GM18505 (cell line): ENCODE results near the gene TSPAN9.
"Not testable (repeated sequence)": the region's sequence is repeated elsewhere in the genome, so short reads cannot be mapped to it uniquely, and the experiment has no call there.

Experiments
- ATAC-seq: cut with Tn5 transposase; IDR thresholded peaks from one replicate; pipeline ENCODE4 v1.9.1; 2021; ENCODE audit not compliant: unreplicated experiment
- POLR2A ChIP-seq: IDR thresholded peaks from 4 replicates; pipeline ENCODE4 v1.6.1; 2011; ENCODE audit warnings: borderline replicate concordance; ENCODE audit not compliant: insufficient read depth, insufficient read length; ENCODE audit errors: extremely low read depth

The TSPAN9 gene

DNA sequence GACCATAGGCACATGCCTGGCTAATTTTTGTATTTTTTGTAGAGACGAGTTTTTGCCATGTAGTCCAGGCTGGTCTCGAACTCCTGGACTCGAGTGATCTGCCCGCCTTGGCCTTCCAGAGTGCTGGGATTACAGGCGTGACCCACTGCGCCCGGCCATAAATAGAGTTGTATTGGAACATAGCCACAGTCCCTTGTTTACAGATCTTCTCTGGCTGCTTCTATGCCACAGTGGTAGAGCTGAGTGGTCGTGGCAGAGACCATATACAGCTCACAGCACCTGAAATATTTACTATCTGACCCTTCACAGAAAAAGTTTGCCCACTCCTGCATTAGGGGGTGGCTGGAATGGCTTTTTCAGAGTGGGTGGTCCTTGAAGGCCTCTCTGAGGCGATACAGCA lies 28.0 kb upstream of the TSPAN9 start:
- ATAC-seq = no peak
- no peak for TF ChIP-seq POLR2A

GRCh38 chr12:3049611-3050249 lies 27.4 kb upstream of the TSPAN9 start:
- ATAC-seq = no peak

GRCh38 chr12:3054374-3054773 lies 22.8 kb upstream of the TSPAN9 start:
- ATAC-seq = no peak
- no peak for TF ChIP-seq POLR2A

More at GRCh38 chr12:3049611-3050249, 27.4 kb upstream of the TSPAN9 start:
- no peak for TF ChIP-seq POLR2A

DNA sequence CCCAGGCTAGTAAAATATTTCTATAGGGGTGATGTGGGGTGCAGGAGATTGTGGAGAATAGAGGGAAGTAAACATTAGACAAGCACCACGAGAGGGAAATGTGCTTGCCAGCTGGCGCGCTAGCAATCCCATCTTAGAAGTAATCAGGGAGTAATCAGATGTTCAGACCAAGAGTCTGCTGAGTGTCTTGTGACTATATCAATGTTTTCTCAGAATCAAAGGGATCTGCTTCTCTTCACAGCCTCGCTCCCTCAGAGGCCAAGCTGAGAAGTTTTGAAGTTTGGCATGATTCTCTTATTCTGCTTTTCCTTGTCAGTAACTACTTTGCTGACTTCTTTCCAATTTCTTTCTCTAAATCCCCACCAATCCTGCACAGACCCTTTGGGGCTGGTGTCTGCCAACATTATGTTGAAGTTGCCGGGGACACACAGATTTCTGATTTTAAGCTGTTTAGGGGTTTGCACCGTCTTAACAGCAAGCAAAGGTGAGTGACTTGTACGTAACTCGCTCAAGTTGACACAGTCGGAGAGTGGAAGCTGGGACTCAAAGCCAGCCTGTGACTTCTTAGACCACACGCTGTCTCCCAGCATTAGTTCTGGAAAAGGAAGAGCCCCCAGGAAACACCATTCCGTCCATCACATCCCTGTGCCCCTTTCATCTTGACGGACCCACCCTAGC lies 22.0 kb upstream of the TSPAN9 start:
- no peak for ATAC-seq
- TF ChIP-seq POLR2A = no peak

DNA sequence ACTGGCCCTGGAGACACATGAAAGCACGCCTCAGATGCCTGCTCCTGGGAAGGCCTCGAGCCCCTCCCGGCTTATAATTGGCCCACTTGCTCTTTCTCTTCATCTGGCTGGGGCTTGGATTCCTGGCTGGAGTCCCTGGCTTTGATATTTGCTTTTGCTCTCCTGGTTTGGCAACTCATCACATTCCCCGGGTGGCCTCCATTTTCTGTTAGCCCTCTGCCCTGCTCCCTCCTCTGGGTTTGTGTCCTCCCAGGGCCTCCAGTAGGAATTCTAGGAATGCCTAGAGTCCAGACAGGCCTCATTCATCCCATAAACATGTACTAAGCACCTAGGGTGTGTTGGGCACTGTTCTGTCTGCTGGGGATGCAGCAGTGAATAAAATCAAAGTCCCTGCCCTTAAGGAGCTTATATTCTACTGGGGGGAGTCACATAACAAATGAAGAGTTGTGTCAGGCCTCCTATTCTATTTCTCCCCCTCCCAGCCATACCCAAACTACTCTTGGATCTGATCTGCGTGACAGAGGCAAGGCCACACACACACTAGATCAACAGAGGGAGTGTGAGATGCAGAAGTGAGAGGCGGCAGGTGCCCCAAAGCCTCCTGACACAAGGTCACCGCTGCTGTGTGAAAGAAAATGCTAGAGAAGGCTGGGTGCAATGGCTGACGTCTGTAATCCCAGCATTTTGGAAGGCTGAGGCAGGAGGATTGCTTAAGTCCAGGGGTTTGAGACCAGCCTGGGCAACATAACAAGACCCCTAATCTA lies 21.3 kb upstream of the TSPAN9 start:
- no peak for ATAC-seq
- TF ChIP-seq POLR2A = no peak

- no peak for TF ChIP-seq POLR2A
- no peak for ATAC-seq
Measured at GRCh38 chr12:3061059-3061458, 16.1 kb upstream of the TSPAN9 start.

- no peak for ATAC-seq
- TF ChIP-seq POLR2A = no peak
Measured at GRCh38 chr12:3061501-3062215, 15.5 kb upstream of the TSPAN9 start.

DNA sequence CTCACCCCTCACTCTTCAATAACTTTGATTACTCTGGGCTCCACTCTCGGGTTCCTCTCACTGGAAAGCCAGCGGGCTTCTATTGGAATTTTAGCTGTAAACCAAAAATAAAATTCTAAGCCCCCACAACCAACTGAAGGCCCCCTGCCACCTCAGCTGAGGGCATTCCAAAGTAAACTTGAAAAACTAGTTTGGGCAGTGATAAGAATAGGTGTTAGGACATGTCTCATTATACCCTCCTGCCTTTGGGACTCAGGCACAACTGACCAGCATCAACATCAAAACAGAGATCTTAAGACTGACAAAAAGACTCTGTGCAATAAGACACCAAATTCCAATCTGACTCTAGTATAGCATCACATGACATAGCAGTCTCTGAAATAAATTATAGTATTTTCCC lies 11.9 kb upstream of the TSPAN9 start:
- no peak for TF ChIP-seq POLR2A
- ATAC-seq = no peak

DNA sequence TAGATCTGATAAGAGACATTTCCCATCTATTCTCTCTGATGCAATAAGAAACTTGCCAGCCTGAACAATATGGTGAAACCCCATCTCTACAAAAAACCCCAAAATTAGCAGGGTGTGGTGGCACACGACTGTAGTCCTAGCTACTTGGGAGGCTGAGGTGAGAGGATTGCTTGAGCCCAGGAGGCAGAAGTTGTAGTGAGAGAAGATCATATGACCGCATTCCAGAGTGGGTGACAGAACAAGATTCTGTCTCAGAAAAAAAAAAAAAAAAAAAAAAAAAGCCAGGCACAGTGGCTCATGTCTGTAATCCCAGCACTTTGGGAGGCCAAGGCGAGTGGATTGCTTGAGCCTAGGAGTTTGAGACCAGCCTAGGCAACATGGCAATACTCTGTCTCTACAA lies 11.3 kb upstream of the TSPAN9 start:
- ATAC-seq = not testable (repeated sequence)

DNA sequence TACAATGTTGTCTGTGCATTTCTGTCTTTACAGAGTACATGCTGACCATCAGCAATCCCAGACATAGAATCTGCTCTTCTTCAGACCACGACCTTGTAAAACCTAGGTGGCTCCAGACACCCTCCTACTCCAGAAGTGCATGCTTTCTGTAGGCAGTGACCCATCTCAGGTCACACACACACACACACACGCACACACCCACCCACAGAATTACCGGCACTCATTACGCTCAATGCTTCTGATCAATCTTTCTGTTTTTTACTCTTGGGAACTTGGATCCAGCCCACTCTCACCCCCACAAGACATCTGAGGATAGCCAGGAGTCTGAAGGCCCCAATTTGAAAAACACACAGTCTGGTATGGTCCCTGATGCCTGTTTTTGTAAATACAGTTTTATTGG lies 7.5 kb upstream of the TSPAN9 start:
- TF ChIP-seq POLR2A = no peak
- ATAC-seq = no peak

DNA sequence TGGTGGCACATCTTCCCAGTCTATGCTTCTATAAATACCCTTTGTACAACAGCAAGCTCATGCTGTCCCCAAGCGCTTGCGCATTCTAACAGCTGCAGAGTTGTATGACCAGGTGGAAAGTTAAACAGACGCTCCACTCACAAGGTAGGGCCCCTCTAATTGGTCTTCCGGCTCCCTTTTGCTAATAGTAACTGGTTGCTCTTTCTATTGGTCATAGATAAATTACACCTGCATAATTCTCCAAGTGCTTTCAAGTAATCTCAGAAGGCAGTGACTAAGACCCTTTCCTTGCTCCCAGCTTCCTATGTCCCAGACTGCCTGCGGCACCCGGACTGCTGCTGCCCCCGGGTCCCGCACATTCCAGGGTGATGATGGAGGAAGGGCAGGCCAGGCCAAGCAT lies 6.1 kb upstream of the TSPAN9 start:
- ATAC-seq = no peak
- no peak for TF ChIP-seq POLR2A

DNA sequence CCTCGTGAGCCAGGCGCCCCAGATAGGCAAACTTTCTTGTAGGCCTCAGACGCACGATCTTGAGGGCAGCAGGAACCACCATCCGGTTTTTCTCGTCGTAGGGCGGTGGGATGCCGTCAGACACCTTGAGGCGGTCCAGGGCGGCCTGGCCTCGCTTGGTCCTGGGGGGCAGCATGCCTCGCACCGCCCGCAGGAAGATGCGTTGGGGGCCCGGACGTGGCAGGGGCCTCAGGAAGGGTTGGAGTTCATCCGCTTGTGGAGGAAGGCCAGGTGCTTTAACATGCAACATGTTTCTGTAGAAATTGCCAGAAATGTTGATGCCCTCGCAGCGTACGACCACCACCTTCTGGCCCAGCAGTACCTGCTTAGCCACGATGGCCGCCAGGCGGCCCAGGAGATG lies 5.5 kb upstream of the TSPAN9 start:
- ATAC-seq = no peak
- TF ChIP-seq POLR2A = no peak

GRCh38 chr12:3073438-3074250 lies 3.5 kb upstream of the TSPAN9 start:
- TF ChIP-seq POLR2A = no peak
- no peak for ATAC-seq
